ENCODE results near the gene MRPL40.
"Not testable (repeated sequence)": the region's sequence is repeated elsewhere in the genome, so short reads cannot be mapped to it uniquely, and the experiment has no call there.

The MRPL40 gene

DNA sequence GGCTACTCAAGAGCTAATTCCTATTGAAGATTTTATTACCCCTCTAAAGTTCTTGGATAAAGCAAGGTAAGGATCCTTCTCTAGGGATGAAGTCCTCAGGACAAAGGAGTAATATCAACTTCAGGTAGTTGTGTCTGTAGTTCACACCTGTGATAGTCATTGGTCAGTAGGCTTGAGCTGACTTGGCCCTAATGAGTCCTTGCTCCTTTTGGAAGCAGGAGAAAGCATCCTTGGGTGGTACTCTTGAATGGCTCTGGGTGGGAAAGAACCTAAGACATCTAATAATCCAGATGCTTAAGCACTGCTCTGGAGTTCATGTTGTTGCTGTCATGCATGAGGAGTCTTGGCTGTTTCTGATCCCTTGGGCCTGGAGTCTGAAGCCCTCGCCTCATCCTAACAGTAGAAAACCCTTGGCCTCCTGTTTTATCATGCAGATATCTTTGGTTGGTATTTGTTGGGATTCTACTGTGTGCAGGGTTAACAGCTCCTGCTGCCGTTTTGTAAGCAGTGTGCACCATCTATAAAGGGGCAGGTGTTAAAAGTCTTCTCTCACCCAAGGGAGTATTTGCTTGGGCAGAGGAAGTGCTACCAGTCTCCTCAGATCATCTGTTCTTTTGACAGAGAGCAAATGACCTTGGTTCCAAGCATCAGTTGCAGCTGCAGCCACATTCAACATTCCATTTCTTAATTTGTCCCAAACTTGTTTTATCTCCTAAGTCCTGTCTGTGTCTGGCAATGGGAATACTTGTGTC lies 2.7 kb downstream of the MRPL40 start:
- TF ChIP-seq, protein P1, sequence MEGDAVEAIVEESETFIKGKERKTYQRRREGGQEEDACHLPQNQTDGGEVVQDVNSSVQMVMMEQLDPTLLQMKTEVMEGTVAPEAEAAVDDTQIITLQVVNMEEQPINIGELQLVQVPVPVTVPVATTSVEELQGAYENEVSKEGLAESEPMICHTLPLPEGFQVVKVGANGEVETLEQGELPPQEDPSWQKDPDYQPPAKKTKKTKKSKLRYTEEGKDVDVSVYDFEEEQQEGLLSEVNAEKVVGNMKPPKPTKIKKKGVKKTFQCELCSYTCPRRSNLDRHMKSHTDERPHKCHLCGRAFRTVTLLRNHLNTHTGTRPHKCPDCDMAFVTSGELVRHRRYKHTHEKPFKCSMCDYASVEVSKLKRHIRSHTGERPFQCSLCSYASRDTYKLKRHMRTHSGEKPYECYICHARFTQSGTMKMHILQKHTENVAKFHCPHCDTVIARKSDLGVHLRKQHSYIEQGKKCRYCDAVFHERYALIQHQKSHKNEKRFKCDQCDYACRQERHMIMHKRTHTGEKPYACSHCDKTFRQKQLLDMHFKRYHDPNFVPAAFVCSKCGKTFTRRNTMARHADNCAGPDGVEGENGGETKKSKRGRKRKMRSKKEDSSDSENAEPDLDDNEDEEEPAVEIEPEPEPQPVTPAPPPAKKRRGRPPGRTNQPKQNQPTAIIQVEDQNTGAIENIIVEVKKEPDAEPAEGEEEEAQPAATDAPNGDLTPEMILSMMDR (IDR thresholded peaks at IDR 0.05; ENCODE audit: extremely low read depth, insufficient read depth, missing control alignments), result no peak
- in situ Hi-C loops (cut with MboI; ENCODE audit: low pct_unique_long_range_greater_than_20kb, low sequenced_read_pairs, unreplicated experiment), result no loop called here
- no peak for DNase-seq (ENCODE audit: low spot score)

DNA sequence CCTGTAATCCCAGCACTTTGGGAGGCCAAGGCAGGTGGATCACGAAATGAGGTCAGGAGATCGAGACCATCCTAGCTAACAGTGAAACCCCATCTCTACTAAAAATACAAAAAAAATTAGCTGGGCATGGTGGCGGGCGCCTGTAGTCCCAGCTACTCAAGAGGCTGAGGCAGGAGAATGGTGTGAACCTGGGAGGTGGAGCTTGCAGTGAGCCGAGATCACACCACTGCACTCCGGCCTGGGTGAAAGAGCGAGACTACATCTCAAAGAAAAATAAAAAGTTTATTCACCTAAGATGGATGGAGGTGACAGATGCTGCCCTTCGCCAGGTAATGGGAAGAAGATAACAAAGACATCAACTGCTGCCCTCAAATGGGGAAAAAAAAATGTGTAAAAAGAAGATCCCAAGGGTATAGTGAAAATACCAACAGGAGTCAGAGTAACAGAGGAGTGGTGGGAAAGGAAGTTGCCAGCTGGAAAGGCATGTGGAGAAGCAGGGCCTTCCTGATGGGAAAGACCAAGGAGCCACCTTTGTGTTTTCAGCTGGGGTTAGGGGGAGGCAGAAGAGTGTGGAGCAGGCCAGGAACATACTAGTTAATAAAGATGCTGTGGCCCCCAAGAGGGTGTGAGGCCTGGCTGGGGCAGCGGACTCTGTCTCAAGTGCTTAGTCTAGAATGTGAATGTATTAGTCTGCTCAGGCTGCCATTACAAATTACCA lies 4.3 kb downstream of the MRPL40 start:
- in situ Hi-C loops (cut with MboI; ENCODE audit: low pct_unique_long_range_greater_than_20kb, low sequenced_read_pairs, unreplicated experiment), result not testable (repeated sequence)

DNA sequence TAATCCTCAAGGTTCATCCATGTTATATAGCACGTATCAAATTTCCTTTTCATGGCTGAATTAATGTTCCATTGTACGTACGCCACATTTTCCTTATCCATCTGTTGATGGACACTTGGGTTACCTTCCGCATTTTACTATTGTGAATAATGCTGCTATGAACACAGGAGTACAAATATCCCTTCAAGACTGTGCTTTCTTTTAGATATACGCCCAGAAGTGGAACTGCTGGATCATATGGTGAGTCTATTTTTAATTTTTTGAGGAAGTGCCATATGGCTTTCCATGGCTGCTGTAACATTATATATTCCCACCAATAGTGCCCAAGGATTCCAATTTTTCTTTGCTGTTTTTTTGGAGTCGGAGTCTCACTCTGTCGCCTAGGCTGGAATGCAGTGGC lies 6.0 kb downstream of the MRPL40 start:
- TF ChIP-seq, protein P1 (IDR thresholded peaks at IDR 0.05; ENCODE audit: extremely low read depth, insufficient read depth, missing control alignments), result no peak
- in situ Hi-C loops (cut with MboI; ENCODE audit: low pct_unique_long_range_greater_than_20kb, low sequenced_read_pairs, unreplicated experiment), result no loop called here
- no peak for DNase-seq (ENCODE audit: low spot score)

More for the DNA sequence above, 4.3 kb downstream of the MRPL40 start:
- DNase-seq (ENCODE audit: low spot score), result not testable (repeated sequence)

DNA sequence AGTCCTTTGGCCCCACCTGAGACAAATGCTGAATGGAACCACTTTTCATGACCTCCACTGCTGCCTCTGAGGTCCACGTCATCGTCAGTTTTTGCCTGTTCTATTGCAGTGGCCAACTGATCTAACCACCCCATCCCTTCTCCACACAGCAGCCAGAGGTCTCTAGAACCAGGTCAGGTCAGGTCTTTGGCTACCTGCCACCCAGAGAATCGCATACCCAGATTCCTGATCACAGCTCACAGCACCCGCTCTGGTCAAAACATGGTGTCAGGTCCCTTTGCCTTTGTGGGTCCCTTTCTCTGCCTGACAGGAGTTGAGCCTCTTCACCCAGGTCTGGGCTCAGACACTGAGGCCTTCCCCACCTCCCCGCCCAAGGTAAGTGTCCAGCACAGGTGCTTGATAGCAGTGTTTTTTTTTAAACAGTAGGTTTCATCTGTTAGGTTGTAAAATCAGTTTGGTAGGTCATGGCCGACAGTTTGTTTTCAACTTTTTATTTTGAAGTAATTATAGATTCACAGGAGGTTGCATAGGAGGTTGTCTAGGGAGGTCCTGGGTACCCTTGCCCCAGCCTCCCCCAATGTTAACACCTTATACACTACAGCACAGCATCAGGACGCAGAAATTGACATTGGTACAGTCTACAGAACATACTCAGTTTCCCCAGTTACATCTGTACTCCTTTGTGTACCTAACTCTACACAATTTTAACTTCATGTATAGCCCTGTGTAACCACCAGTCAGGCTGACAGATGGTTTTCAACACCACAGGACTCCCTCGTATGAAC lies 8.3 kb downstream of the MRPL40 start:
- in situ Hi-C loops (cut with MboI; ENCODE audit: low pct_unique_long_range_greater_than_20kb, low sequenced_read_pairs, unreplicated experiment), result no loop called here
- TF ChIP-seq, protein P1 (IDR thresholded peaks at IDR 0.05; ENCODE audit: extremely low read depth, insufficient read depth, missing control alignments), result no peak
- no peak for DNase-seq (ENCODE audit: low spot score)

DNA sequence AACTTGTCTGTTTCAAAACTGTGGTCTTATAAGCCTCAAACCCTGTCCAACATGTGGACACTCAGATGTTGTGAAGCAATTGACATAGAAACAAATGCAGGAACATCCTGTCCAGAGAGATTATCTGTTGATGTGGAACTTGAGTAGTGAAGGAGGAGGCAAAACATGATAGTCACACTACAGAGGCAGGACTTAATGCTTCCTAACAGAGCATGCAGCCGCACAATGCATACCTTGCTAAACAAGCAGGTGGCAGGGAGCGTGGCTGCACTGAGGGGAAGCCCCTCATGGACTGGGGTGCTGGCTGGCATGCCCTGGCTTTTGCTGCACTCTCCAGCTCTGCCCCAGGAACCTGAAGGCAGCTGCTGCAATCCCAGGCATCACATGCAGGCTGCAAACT lies 9.8 kb downstream of the MRPL40 start:
- no peak for DNase-seq (ENCODE audit: low spot score)
- TF ChIP-seq, protein P1 (IDR thresholded peaks at IDR 0.05; ENCODE audit: extremely low read depth, insufficient read depth, missing control alignments), result no peak
- in situ Hi-C loops (cut with MboI; ENCODE audit: low pct_unique_long_range_greater_than_20kb, low sequenced_read_pairs, unreplicated experiment), result no loop called here

DNA sequence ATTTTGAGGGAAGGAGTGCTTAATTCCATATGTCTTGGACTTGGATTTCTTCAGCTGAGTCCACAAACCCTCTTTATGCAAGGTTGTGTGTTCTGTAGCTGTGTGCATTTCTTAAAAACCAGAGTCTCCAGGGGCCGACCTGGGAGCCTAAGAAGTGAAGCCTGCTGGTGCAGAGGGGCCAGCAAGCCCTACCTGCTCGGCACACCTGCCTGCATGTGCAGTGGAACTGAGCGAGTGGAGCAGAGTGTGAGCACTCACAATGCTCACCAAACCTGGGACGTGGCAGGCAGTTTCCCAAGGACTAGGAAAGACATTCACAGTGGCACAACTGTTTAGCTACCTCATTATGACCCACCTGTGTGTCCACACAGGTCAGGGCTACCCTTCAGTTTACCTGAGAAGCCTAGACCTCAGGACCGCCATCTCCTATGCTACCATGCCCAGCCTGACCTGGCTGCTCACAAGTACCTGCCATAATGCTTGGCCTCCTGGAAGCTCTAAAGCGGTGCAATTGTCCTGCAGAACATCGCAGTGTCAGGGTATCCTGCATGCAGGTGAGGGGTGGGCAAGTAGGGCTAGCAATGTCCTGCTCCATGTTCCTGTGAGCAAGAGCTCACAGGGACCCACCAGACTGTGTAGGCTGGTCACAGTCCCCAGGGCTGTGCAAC lies 11.3 kb downstream of the MRPL40 start:
- TF ChIP-seq, protein P1 (IDR thresholded peaks at IDR 0.05; ENCODE audit: extremely low read depth, insufficient read depth, missing control alignments), result no peak

DNA sequence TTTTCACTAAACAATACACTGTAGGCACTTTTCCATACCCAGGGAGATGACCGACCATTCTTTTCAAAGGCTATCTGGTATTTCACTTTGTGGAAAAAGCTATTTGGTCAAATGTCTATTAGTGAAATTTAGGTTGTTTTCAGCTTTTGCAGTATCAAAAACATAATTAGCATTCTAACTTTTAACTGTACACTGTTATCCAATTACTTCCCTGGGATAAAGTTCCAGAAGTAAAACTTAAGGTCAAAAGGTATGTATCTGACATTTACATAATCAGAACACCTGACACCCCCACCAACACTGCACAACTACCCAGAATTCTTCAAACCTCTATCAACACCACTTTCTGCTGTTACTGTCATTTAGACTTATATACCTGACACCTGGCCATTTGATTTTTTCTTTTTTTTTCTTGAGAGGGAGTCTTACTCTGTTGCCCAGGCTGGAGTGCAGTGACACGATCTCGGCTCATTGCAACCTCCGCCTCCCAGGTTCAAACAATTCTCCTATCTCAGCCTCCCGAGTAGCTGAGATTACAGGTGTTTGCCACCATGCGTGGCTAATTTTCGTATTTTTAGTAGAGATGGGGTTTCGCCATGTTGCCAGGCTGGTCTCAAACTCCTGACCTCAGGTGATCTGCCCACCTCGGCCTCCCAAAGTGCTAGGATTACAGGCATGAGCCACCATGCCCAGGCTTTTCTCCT lies 13.1 kb downstream of the MRPL40 start:
- in situ Hi-C loops (cut with MboI; ENCODE audit: low pct_unique_long_range_greater_than_20kb, low sequenced_read_pairs, unreplicated experiment); DNase-seq (ENCODE audit: low spot score): not testable (repeated sequence)

More for the DNA sequence above, 11.3 kb downstream of the MRPL40 start:
- DNase-seq (ENCODE audit: low spot score), result no peak
- in situ Hi-C loops (cut with MboI; ENCODE audit: low pct_unique_long_range_greater_than_20kb, low sequenced_read_pairs, unreplicated experiment), result no loop called here

All from GM13977 (cell line).